GM21367 (cell line): ENCODE measurements around the gene FLT1.

Experiments
- ATAC-seq: cut with Tn5 transposase; IDR thresholded peaks from one replicate; pipeline ENCODE4 v1.9.1; 2021; ENCODE audit not compliant: unreplicated experiment

The FLT1 gene

GRCh38 chr13:28434926-28435325 lies 60.0 kb downstream of the FLT1 start:
- ATAC-seq, result no peak

- ATAC-seq, result no peak
Measured at GRCh38 chr13:28432816-28433560, 61.9 kb downstream of the FLT1 start.

GRCh38 chr13:28429685-28430290 lies 65.1 kb downstream of the FLT1 start:
- peak; percentile 92 for ATAC-seq

- no peak for ATAC-seq
Measured at GRCh38 chr13:28429096-28429495, 65.8 kb downstream of the FLT1 start.

GRCh38 chr13:28426381-28426780 lies 68.5 kb downstream of the FLT1 start:
- no peak for ATAC-seq

- ATAC-seq, result no peak
Measured at GRCh38 chr13:28425793-28426192, 69.1 kb downstream of the FLT1 start.

- no peak for ATAC-seq
Measured at GRCh38 chr13:28424541-28424940, 70.4 kb downstream of the FLT1 start.

GRCh38 chr13:28423010-28423409 lies 71.9 kb downstream of the FLT1 start:
- no peak for ATAC-seq

GRCh38 chr13:28421676-28422410 lies 73.1 kb downstream of the FLT1 start:
- no peak for ATAC-seq

- no peak for ATAC-seq
Measured at GRCh38 chr13:28420704-28421103, 74.2 kb downstream of the FLT1 start.

- no peak for ATAC-seq
Measured at GRCh38 chr13:28415994-28416421, 78.9 kb downstream of the FLT1 start.

GRCh38 chr13:28413999-28414398 lies 80.9 kb downstream of the FLT1 start:
- ATAC-seq, result no peak

- no peak for ATAC-seq
Measured at GRCh38 chr13:28412981-28413380, 81.9 kb downstream of the FLT1 start.

GRCh38 chr13:28411831-28412353 lies 83.0 kb downstream of the FLT1 start:
- ATAC-seq, result no peak

GRCh38 chr13:28410096-28410495 lies 84.8 kb downstream of the FLT1 start:
- ATAC-seq, result no peak

- ATAC-seq, result no peak
Measured at GRCh38 chr13:28409648-28410047, 85.3 kb downstream of the FLT1 start.

- no peak for ATAC-seq
Measured at GRCh38 chr13:28408863-28409262, 86.1 kb downstream of the FLT1 start.

GRCh38 chr13:28408235-28408848 lies 86.6 kb downstream of the FLT1 start:
- no peak for ATAC-seq

GRCh38 chr13:28406733-28407266 lies 88.1 kb downstream of the FLT1 start:
- no peak for ATAC-seq

- no peak for ATAC-seq
Measured at GRCh38 chr13:28402057-28402381, 92.9 kb downstream of the FLT1 start.
